Activated T-cell treated with anti-CD3 and anti-CD28 coated beads, Interleukin-2, amount 50 U/mL, for 24 hours (primary cell): Measurements from ENCODE around the gene OR52A5.

Source experiments
- DNase-seq: peaks from one replicate; pipeline ENCODE4 v3.0.0-alpha.2; 2020
- H3K27ac Mint-ChIP-seq: 2 replicates; pipeline ENCODE4 v1.8.0; 2020; ENCODE audit warnings: mild to moderate bottlenecking, mixed read lengths
- H3K27me3 Mint-ChIP-seq: 2 replicates; pipeline ENCODE4 v1.8.0; 2020; ENCODE audit warnings: mixed read lengths
- H3K36me3 Mint-ChIP-seq: 2 replicates; pipeline ENCODE4 v1.8.0; 2020; ENCODE audit warnings: low read depth, mixed read lengths
- H3K4me1 Mint-ChIP-seq: 2 replicates; pipeline ENCODE4 v1.8.0; 2020; ENCODE audit warnings: low read depth, mixed read lengths
- H3K4me3 Mint-ChIP-seq: 2 replicates; pipeline ENCODE4 v1.8.0; 2020; ENCODE audit warnings: mild to moderate bottlenecking, moderate library complexity, mixed read lengths
- H3K9me3 Mint-ChIP-seq: 2 replicates; pipeline ENCODE4 v1.8.0; 2020; ENCODE audit warnings: mixed read lengths

OR52A5 gene

DNA sequence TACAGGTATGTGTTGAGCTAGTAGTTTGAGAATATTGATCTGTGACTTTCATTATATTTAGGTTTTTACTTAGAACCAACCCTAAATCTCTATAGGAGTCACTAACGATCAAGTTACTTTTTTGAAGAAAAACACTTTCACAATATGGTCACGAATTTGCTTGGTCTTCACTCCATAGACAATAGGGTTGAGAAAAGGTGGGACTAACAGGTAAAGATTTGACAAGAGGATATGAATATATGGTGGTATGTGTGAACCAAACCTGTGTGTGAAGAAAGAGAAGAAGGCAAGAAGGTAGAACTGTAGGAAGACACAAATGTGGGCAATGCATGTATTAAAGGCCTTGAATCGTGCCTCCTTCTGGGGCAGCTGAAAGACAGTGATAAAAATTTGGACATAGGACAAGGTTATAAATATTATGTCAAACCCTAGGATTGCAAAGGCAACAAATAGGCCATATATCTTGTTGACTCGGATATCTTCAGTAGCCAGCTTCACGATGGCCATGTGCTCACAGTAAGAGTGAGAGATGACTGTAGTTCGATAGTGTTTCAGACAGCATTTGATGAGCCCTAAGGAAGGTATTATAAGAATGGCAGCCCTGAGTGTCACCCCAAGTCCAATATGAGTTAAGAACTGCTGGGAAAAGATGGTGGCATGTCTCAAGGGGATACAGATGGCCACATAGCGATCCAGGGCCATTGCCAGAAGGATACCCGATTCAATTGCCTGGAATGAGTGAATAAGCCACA, 6.4 kb downstream of the OR52A5 start:
- Mint-ChIP-seq H3K4me1 (no peaks in the 10 kb centered on the region), H3K4me3 (no peak overlapping the region), H3K27me3 (peaks cover 3% of the 10 kb centered on the region), H3K9me3 (no peaks in the 10 kb centered on the region), H3K27ac (no peak overlapping the region), H3K36me3 (no peaks in the 10 kb centered on the region)
- no peak for DNase-seq

DNA sequence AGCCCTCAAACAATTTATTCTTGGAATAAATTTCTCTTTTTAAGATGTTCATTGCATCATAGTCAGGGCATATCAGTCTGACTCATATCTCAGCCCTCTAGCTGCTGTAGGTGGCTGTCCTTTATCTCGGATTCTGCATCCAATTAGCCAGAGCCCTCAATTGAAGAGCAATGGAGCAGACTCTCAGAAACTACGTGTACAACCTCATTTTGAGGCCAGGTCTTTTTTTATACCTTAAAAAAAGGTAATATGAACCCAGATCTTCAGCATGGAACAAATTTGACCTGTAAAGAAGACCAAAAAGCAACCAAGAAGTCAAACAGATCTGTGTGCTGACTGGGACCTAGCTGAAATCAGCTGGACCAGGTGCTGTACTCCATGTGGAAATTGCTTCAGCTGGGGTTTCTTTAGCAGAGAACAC, 8.7 kb downstream of the OR52A5 start:
- Mint-ChIP-seq H3K4me3 (no peak overlapping the region), H3K9me3 (no peaks in the 10 kb centered on the region), H3K4me1 (no peaks in the 10 kb centered on the region), H3K27me3 (peaks cover 6% of the 10 kb centered on the region), H3K27ac (no peak overlapping the region), H3K36me3 (no peaks in the 10 kb centered on the region)
- DNase-seq, result no peak

DNA sequence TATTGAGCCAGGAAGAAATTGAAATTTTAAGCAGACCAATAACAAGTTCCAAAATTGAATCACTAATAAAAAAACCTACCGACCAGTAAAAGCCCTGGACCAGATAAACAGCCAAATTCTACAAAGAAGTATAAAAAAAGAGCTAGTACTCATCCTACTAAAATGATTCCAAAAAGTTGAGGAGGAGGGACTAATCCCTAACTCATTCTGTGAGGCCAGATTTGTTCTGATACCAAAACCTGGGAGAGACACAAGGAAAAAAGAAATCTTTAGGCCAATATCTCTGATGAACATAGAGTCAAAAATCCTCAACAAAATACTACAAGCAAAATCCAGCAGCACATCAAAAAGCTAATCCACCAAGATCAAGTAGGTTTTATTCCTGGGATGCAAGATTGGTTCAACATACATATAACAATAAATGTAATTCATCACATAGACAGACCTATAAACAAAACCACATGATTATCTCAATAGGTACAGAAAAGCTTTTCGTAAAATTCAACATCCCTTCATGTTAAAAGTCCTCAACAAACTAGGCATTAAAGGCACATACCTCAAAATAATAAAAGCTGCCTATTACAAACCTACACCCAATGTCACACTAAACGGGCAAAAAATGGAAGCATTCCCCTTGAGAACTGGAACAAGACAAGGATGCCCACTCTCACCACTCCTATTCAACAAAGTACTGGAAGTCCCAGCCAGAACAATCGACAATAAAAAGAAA, 13.1 kb downstream of the OR52A5 start:
- Mint-ChIP-seq H3K4me1 (no peaks in the 10 kb centered on the region), H3K27me3 (peaks cover 22% of the 10 kb centered on the region), H3K36me3 (no peaks in the 10 kb centered on the region), H3K9me3 (no peaks in the 10 kb centered on the region), H3K4me3 (no peak overlapping the region), H3K27ac (no peak overlapping the region)
- no peak for DNase-seq

DNA sequence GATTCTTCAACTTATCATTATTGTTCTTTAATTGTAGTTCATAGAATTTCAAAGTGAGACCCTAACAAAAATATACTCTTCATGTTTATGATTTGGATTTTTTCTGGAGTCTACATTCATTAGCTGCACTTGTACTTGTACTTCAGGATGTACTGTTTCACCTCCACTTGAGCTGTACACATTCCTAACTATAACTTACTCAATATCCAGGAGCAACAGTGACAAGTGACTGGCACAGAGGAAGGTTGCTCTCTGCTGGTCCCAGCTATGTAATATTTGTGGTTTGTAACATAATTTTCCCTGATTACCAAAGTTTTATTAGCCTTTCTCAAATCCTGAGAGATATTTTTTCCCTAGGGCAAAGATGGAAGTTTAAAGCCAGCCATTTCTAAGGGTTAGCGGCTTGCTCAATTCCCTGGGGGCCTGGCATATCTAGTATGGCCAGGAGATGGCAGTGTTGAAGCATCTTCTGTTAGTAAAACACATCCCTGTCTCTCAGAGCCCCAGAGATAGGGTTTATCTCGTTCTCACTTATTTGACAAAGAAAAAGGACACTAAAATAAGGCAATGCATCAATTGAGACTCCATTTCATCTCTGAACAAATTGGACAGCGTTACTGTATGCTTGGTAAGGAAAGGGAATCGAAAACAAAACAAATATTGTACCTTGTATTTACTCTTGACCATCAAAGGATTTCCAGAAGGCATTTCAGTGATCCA, 14.2 kb downstream of the OR52A5 start:
- peaks cover 22% of the 10 kb centered on the region for H3K27me3 Mint-ChIP-seq
- no peaks in the 10 kb centered on the region for H3K9me3 Mint-ChIP-seq
- H3K4me3 Mint-ChIP-seq, result no peak overlapping the region
- peak; percentile 46 for DNase-seq
- H3K27ac Mint-ChIP-seq, result no peak overlapping the region
- no peaks in the 10 kb centered on the region for H3K4me1 Mint-ChIP-seq
- H3K36me3 Mint-ChIP-seq, result no peaks in the 10 kb centered on the region

- Mint-ChIP-seq H3K4me3 (no peak overlapping the region), H3K4me1 (no peaks in the 10 kb centered on the region), H3K27me3 (peaks cover 29% of the 10 kb centered on the region)
Measured at GRCh38 chr11:5118893-5119292, 19.3 kb downstream of the OR52A5 start.

GRCh38 chr11:5117588-5117987, 20.6 kb downstream of the OR52A5 start:
- no peak overlapping the region for H3K4me3 Mint-ChIP-seq
- no peaks in the 10 kb centered on the region for H3K36me3 Mint-ChIP-seq
- no peak overlapping the region for H3K27ac Mint-ChIP-seq
- no peaks in the 10 kb centered on the region for H3K4me1 Mint-ChIP-seq
- H3K27me3 Mint-ChIP-seq, result peaks cover 16% of the 10 kb centered on the region
- no peak for DNase-seq
- H3K9me3 Mint-ChIP-seq, result no peaks in the 10 kb centered on the region

More at GRCh38 chr11:5118893-5119292, 19.3 kb downstream of the OR52A5 start:
- no peak for DNase-seq
- Mint-ChIP-seq H3K9me3 (no peaks in the 10 kb centered on the region), H3K36me3 (no peaks in the 10 kb centered on the region), H3K27ac (no peak overlapping the region)

GRCh38 chr11:5115339-5115738, 22.8 kb downstream of the OR52A5 start:
- no peak for DNase-seq
- no peaks in the 10 kb centered on the region for H3K4me1 Mint-ChIP-seq
- no peak overlapping the region for H3K27ac Mint-ChIP-seq
- H3K36me3 Mint-ChIP-seq, result no peaks in the 10 kb centered on the region
- no peak overlapping the region for H3K4me3 Mint-ChIP-seq
- H3K27me3 Mint-ChIP-seq, result peaks cover 17% of the 10 kb centered on the region
- no peaks in the 10 kb centered on the region for H3K9me3 Mint-ChIP-seq

- Mint-ChIP-seq H3K27ac (no peak overlapping the region), H3K9me3 (no peaks in the 10 kb centered on the region), H3K27me3 (peaks cover 16% of the 10 kb centered on the region), H3K4me1 (no peaks in the 10 kb centered on the region), H3K4me3 (no peak overlapping the region), H3K36me3 (no peaks in the 10 kb centered on the region)
- DNase-seq, result no peak
Measured at GRCh38 chr11:5107285-5107684, 30.9 kb downstream of the OR52A5 start.

DNA sequence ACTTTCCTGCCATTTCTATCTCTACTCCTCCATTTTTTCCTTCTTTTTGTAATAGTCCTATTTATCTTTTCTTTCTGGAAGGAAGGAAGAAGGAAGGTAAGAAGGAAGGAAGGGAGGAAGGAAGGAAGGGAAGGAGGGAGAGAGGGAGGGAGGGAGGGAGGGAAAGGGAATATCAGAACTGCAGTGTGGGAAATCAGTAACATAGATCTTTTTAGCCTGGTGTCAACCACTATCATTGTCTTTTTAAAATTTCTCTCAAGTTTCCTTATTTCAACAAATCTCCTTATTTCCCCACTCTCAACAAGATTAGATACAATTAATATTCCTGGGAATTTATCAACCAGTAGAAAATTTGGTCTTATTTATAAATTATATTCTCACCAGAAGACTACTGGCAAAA, 35.1 kb downstream of the OR52A5 start:
- no peak overlapping the region for H3K4me3 Mint-ChIP-seq

DNA sequence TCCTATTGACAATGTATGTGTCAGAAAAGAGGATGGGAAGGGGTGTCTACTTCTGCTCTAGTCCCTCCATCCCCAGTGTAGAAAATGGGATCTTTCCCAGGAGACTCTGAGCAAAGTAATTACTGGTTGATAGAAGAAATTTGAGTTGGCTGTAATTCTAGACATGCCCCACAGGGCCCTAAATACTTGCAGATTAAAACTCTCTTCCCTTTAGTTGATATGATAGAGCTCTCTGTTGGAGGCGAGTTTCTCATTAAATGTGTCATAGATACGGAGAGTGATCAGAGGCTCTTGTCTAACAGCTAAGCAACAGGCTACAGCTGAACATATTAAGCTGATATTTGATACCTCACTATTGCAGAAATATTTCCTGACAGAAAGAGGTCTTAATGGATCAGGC, 35.9 kb downstream of the OR52A5 start:
- H3K9me3 Mint-ChIP-seq, result no peaks in the 10 kb centered on the region
- no peaks in the 10 kb centered on the region for H3K36me3 Mint-ChIP-seq
- peaks cover 14% of the 10 kb centered on the region for H3K27me3 Mint-ChIP-seq
- H3K4me3 Mint-ChIP-seq, result no peak overlapping the region
- H3K27ac Mint-ChIP-seq, result no peak overlapping the region
- no peak for DNase-seq
- no peaks in the 10 kb centered on the region for H3K4me1 Mint-ChIP-seq

More for the DNA sequence above, 35.1 kb downstream of the OR52A5 start:
- Mint-ChIP-seq H3K27ac (no peak overlapping the region), H3K4me1 (no peaks in the 10 kb centered on the region), H3K9me3 (no peaks in the 10 kb centered on the region), H3K36me3 (no peaks in the 10 kb centered on the region), H3K27me3 (peaks cover 17% of the 10 kb centered on the region)
- no peak for DNase-seq

GRCh38 chr11:5096011-5096410, 42.1 kb downstream of the OR52A5 start:
- Mint-ChIP-seq H3K4me3 (no peak overlapping the region), H3K27ac (no peak overlapping the region), H3K4me1 (no peaks in the 10 kb centered on the region), H3K36me3 (no peaks in the 10 kb centered on the region), H3K9me3 (no peaks in the 10 kb centered on the region), H3K27me3 (no peaks in the 10 kb centered on the region)
- no peak for DNase-seq

DNA sequence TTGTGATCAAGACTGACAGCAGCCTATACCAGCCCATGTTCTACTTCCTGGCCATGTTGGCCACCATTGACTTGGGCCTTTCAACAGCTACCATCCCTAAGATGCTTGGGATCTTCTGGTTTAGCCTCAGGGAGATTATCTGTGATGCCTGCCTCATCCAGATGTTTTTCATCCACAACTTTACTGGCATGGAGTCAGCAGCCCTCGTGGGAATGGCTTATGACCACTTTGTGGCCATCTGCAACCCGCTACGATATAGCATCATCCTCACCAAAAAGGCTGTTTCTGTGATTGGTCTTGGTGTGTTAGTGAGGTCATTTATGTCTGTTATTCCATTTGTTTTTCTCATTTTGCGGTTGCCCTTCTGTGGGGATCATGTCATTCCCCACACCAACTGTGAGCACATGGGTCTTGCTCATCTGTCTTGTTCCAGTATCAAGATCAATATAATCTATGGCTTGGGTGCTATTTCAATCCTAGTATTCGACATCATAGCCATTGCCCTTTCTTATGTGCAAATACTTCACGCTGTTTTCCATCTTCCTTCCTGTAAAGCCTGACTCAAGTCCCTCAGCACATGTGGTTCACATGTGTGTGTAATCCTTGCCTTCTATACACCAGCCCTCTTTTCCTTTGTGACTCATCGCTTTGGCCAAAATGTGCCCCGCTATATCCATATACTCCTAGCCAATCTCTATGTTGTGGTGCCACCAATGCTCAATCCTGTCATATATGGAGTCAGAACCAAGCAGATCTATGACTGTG, 45.2 kb downstream of the OR52A5 start:
- H3K4me1 Mint-ChIP-seq, result no peaks in the 10 kb centered on the region
- no peak for DNase-seq
- H3K27me3 Mint-ChIP-seq, result peaks cover 4% of the 10 kb centered on the region
- no peaks in the 10 kb centered on the region for H3K9me3 Mint-ChIP-seq
- H3K27ac Mint-ChIP-seq, result no peak overlapping the region
- no peaks in the 10 kb centered on the region for H3K36me3 Mint-ChIP-seq
- no peak overlapping the region for H3K4me3 Mint-ChIP-seq

GRCh38 chr11:5090668-5091067, 47.5 kb downstream of the OR52A5 start:
- DNase-seq, result no peak
- H3K36me3 Mint-ChIP-seq, result no peaks in the 10 kb centered on the region
- H3K9me3 Mint-ChIP-seq, result no peaks in the 10 kb centered on the region
- no peak overlapping the region for H3K4me3 Mint-ChIP-seq
- no peak overlapping the region for H3K27ac Mint-ChIP-seq
- H3K4me1 Mint-ChIP-seq, result no peaks in the 10 kb centered on the region
- peaks cover 4% of the 10 kb centered on the region for H3K27me3 Mint-ChIP-seq

GRCh38 chr11:5088556-5088955, 49.6 kb downstream of the OR52A5 start:
- Mint-ChIP-seq H3K9me3 (no peaks in the 10 kb centered on the region), H3K4me1 (no peaks in the 10 kb centered on the region), H3K27ac (no peak overlapping the region), H3K36me3 (no peaks in the 10 kb centered on the region), H3K4me3 (no peak overlapping the region), H3K27me3 (peaks cover 4% of the 10 kb centered on the region)
- DNase-seq, result no peak
